ENCODE data around the gene RHBDD3. TPM values are rescaled to one million over a fixed set of nuclear protein-coding genes. Genes with fewer than 3 reads are reported as not detected.
A peak's percentile ranks its signal among the peaks of the same experiment; 100 is the strongest.

RHBDD3 gene
- total RNA-seq (ENCODE audit: low replicate concordance) = 33.9 and 59.2 TPM in 2 replicates
- long read RNA-seq, partial matches to known transcripts = 0 of 14 reads
- long read RNA-seq, other reads (novel, unspliced or antisense) = 8 of 14 reads

DNA sequence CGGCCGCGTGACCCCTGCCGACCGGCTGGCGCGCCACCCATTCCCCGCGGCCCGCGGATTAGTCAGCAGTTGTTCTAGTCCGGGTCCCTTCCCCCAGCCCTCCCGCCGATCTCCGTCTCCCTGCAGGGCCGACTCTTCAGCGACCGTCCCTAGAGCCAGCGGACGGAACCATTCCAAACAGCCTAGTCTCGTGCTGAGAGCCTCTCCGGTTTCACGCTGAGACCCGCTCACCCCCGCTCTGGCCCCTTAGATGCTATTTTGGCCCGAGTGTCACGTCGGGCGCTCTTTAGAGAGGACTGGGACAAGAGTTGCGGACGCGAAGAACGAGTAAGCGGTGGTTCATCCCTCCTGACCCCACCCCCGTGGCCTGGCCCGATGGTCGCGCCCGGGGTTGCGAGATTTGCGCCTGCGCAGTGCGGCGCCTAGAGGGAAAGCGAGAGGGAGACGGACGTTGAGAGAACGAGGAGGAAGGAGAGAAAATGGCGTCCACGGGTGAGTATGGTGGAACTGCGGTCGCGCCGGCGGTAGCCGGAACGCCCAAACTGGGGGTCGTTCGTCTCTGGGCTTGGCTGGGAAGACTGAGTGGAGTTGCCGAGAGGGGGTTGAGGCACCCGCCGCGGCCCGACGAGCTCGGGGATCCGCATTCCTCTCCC lies at the start of gene RHBDD3, which contains the start of gene EWSR1:
RHBDD3 (minus strand) TSS at position 124 of the 653 bp plus-strand sequence. CDS start 2,355 bp downstream, outside the sequence.
EWSR1 (plus strand) TSS at position 411 of the 653 bp plus-strand sequence; CDS start at position 480, 69 bp downstream.
- Mint-ChIP-seq H3K4me1 (ENCODE audit: unreplicated experiment) (peaks cover 40% of the 10 kb centered on the region), H3K27me3 (peaks cover 4% of the 10 kb centered on the region), H3K9me3 (no peaks in the 10 kb centered on the region), H3K4me3 (peak within 1 kb of the TSS; percentile 98), H3K27ac (peak within 1 kb of the TSS; percentile 100), H3K36me3 (peaks cover 43% of the 10 kb centered on the region)
- peak; percentile 98 for DNase-seq (ENCODE audit: extremely low spot score, unreplicated experiment)
- TF ChIP-seq, protein P1, sequence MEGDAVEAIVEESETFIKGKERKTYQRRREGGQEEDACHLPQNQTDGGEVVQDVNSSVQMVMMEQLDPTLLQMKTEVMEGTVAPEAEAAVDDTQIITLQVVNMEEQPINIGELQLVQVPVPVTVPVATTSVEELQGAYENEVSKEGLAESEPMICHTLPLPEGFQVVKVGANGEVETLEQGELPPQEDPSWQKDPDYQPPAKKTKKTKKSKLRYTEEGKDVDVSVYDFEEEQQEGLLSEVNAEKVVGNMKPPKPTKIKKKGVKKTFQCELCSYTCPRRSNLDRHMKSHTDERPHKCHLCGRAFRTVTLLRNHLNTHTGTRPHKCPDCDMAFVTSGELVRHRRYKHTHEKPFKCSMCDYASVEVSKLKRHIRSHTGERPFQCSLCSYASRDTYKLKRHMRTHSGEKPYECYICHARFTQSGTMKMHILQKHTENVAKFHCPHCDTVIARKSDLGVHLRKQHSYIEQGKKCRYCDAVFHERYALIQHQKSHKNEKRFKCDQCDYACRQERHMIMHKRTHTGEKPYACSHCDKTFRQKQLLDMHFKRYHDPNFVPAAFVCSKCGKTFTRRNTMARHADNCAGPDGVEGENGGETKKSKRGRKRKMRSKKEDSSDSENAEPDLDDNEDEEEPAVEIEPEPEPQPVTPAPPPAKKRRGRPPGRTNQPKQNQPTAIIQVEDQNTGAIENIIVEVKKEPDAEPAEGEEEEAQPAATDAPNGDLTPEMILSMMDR (conservative IDR thresholded peaks at IDR 0.05) = no peak

DNA sequence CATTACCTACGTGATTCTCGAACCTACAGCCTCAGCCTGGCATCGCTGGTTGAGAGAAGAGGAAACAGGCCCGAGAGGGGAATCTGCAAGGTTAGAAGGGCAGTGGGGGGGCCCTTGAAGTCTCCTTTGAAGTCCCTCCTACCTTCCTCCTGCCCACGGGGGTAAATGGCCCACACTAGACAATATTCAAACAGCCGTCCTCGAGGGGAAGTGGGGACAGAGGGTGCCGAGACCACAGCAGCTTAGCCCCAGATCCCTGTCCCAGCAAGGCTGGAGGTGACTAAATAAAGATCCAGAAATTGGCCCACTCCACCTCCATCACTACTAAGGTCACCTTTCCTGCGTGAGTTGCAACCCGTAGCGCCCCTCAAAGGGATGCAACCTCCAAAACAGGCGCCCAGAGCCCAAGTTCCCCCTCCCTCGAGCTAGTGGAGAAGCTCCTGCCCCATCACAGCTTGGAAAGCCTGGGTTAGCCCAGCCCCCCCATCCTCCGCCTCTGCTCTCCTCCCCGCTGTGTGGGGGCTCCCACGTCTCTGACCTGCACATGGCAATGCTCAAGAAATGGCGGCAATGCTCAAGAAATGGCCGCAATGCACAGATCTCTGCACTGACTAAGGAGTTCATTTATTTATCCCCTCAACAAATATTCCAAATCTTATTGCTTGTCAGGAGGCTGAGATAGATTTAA lies 48.5 kb upstream of the RHBDD3 start:
- Mint-ChIP-seq H3K27ac (no peak overlapping the region), H3K36me3 (no peaks in the 10 kb centered on the region), H3K4me3 (peak overlapping the region; percentile 82), H3K27me3 (peaks cover 45% of the 10 kb centered on the region), H3K9me3 (no peaks in the 10 kb centered on the region), H3K4me1 (ENCODE audit: unreplicated experiment) (peaks cover 12% of the 10 kb centered on the region)
- TF ChIP-seq, protein P1 (conservative IDR thresholded peaks at IDR 0.05) = no peak
- DNase-seq (ENCODE audit: extremely low spot score, unreplicated experiment) = no peak

DNA sequence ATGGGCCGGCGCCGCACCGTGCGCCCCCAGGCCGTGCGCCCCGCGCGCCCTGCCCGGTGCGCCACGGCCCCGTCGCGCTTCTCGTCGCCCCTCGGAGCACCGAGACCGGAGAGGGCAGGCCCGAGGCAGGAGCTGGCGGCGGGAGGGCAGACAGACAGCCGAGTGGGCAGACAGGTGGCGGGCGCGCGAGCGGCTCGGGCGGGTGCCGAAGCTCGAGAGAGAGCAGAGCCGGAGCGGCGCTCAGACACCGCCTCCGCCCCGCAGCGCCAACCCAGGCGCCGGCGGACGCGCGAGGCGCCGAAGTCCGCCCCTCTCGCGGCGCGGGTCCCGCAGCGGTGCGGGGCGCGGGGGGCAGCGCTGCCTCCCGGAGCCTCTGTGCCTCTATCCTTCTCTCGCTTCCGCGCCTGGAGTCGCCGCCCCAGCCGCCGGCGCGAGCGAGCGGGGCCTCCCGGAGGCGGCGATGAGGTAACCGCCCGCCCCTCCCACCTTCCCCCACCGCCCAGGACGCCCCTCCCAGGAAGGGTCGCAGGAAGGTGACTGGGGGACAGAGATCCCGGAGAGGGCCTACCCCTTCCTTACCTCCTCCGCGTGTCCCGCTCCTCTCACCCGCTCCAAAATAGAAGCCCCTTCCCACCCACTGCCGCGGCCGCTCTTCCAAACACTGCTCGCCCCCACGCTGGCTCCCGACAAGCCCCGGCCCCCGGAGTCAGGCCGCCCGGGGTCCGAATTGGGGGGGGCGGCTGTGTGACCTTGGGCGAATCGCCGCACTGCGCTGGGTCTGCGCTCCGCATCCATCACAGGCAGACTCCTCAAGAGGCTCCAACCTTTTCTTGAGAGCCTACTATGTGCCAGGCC lies 47.7 kb upstream of the RHBDD3 start, which contains the start of gene RASL10A:
RASL10A (minus strand) TSS at position 412 of the 855 bp plus-strand sequence. CDS start 451 bp downstream, outside the sequence.
- no peaks in the 10 kb centered on the region for H3K36me3 Mint-ChIP-seq
- H3K27me3 Mint-ChIP-seq = peaks cover 45% of the 10 kb centered on the region
- H3K9me3 Mint-ChIP-seq = no peaks in the 10 kb centered on the region
- peak within 1 kb of the TSS; percentile 82 for H3K4me3 Mint-ChIP-seq
- TF ChIP-seq, protein P1 (conservative IDR thresholded peaks at IDR 0.05) = no peak
- H3K4me1 Mint-ChIP-seq (ENCODE audit: unreplicated experiment) = peaks cover 12% of the 10 kb centered on the region
- DNase-seq (ENCODE audit: extremely low spot score, unreplicated experiment) = no peak
- no peak within 1 kb of the TSS for H3K27ac Mint-ChIP-seq

DNA sequence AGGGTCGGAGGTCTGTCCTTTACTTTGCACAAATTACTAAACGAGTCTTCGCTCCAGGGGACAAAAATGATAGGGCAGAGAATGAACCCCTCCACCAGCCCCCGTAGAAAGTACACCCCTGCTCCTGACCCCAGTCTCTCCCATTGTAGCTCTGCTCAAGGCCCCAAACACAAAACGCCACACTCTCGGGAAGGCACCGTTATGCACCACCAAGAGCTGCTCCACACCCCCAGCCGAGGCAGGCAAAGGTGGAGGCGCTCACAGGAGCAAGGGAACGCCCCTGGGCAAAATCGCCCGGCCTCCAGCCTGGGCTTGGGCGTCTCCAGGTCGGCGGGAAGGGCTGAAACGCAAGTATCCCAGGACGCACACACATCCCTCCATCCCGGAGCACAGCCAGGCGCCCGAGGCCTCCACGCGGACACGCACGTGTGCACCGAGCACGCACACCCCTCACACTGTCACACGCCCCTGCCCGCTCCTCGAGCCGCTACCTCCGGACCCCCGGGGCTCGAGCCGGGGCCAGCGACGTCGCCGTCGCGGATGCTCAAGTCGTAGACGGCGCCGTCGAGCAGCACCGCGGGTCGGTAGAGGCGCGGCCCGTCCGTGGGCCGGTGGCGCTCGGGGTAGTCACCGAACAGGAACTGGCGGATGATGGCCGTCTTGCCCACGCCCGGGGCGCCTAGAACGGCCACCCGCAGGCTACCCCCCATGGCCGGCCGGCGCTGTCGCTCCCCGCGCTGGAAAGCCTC lies 46.9 kb upstream of the RHBDD3 start:
- peak overlapping the region; percentile 77 for H3K27ac Mint-ChIP-seq
- H3K4me1 Mint-ChIP-seq (ENCODE audit: unreplicated experiment) = peaks cover 12% of the 10 kb centered on the region
- peaks cover 45% of the 10 kb centered on the region for H3K27me3 Mint-ChIP-seq
- H3K36me3 Mint-ChIP-seq = no peaks in the 10 kb centered on the region
- H3K4me3 Mint-ChIP-seq = peak overlapping the region; percentile 74
- no peak for DNase-seq (ENCODE audit: extremely low spot score, unreplicated experiment)
- TF ChIP-seq, protein P1 (conservative IDR thresholded peaks at IDR 0.05) = no peak
- no peaks in the 10 kb centered on the region for H3K9me3 Mint-ChIP-seq

All from type B pancreatic cell (in vitro differentiated cells).